ENCODE data around the gene NFATC1. TPM values are rescaled to one million over a fixed set of nuclear protein-coding genes. Genes with fewer than 3 reads are reported as not detected.

Gene NFATC1
- total RNA-seq, 1 donor from 2014 or later, result 6.1 TPM

- no peak overlapping the region for H3K27ac Mint-ChIP-seq
- H3K36me3 Mint-ChIP-seq, result no peaks in the 10 kb centered on the region
These were observed 126.9 kb downstream of the NFATC1 start for GRCh38 chr18:79522451-79523205.

GRCh38 chr18:79523206-79523735, 127.5 kb downstream of the NFATC1 start:
- Mint-ChIP-seq H3K36me3 (no peaks in the 10 kb centered on the region), H3K27me3 (peaks cover 9% of the 10 kb centered on the region), H3K4me3 (no peak overlapping the region), H3K27ac (no peak overlapping the region), H3K9me3 (no peaks in the 10 kb centered on the region), H3K4me1 (ENCODE audit: unreplicated experiment) (peaks cover 20% of the 10 kb centered on the region)
- DNase-seq (ENCODE audit: extremely low spot score, unreplicated experiment), result no peak
- no peak for TF ChIP-seq CTCF (conservative IDR thresholded peaks at IDR 0.05)

More at GRCh38 chr18:79522451-79523205, 126.9 kb downstream of the NFATC1 start:
- peaks cover 20% of the 10 kb centered on the region for H3K4me1 Mint-ChIP-seq (ENCODE audit: unreplicated experiment)
- H3K27me3 Mint-ChIP-seq, result peaks cover 6% of the 10 kb centered on the region
- no peak for TF ChIP-seq CTCF (conservative IDR thresholded peaks at IDR 0.05)
- H3K9me3 Mint-ChIP-seq, result no peaks in the 10 kb centered on the region
- DNase-seq (ENCODE audit: extremely low spot score, unreplicated experiment), result no peak
- H3K4me3 Mint-ChIP-seq, result no peak overlapping the region

GRCh38 chr18:79523736-79524180, 128.0 kb downstream of the NFATC1 start:
- Mint-ChIP-seq H3K27ac (no peak overlapping the region), H3K27me3 (peaks cover 11% of the 10 kb centered on the region), H3K4me3 (no peak overlapping the region), H3K36me3 (no peaks in the 10 kb centered on the region), H3K9me3 (no peaks in the 10 kb centered on the region), H3K4me1 (ENCODE audit: unreplicated experiment) (peaks cover 20% of the 10 kb centered on the region)
- DNase-seq (ENCODE audit: extremely low spot score, unreplicated experiment), result no peak
- TF ChIP-seq CTCF (conservative IDR thresholded peaks at IDR 0.05), result no peak

- no peak overlapping the region for H3K4me3 Mint-ChIP-seq
- H3K27me3 Mint-ChIP-seq, result peaks cover 15% of the 10 kb centered on the region
- peaks cover 20% of the 10 kb centered on the region for H3K4me1 Mint-ChIP-seq (ENCODE audit: unreplicated experiment)
- no peak for DNase-seq (ENCODE audit: extremely low spot score, unreplicated experiment)
- no peaks in the 10 kb centered on the region for H3K9me3 Mint-ChIP-seq
- H3K27ac Mint-ChIP-seq, result no peak overlapping the region
- TF ChIP-seq CTCF (conservative IDR thresholded peaks at IDR 0.05), result no peak
- no peaks in the 10 kb centered on the region for H3K36me3 Mint-ChIP-seq
These were observed 128.7 kb downstream of the NFATC1 start for GRCh38 chr18:79524181-79525078.

GRCh38 chr18:79525556-79526467, 130.1 kb downstream of the NFATC1 start:
- H3K27ac Mint-ChIP-seq, result no peak overlapping the region
- H3K36me3 Mint-ChIP-seq, result no peaks in the 10 kb centered on the region
- no peaks in the 10 kb centered on the region for H3K9me3 Mint-ChIP-seq
- peaks cover 13% of the 10 kb centered on the region for H3K27me3 Mint-ChIP-seq
- no peak for DNase-seq (ENCODE audit: extremely low spot score, unreplicated experiment)
- H3K4me1 Mint-ChIP-seq (ENCODE audit: unreplicated experiment), result peaks cover 17% of the 10 kb centered on the region
- TF ChIP-seq CTCF (conservative IDR thresholded peaks at IDR 0.05), result no peak
- H3K4me3 Mint-ChIP-seq, result no peak overlapping the region

All from type B pancreatic cell (in vitro differentiated cells).